ENCODE data around the gene CNTN4. TPM values are rescaled to one million over a fixed set of nuclear protein-coding genes. Genes with fewer than 3 reads are reported as not detected.

CNTN4 gene
- total and polyA plus RNA-seq, 2 experiments from 2014 or later, result 0.91 to 4.0 TPM

GRCh38 chr3:3105815-3106214, 1007.1 kb downstream of the CNTN4 start (continued):
- TF ChIP-seq ZNF462 (CRISPR knock-in tag; IDR thresholded peaks at IDR 0.05) (no peak), ZNF114 (CRISPR knock-in tag; IDR thresholded peaks at IDR 0.05) (no peak), JUNB (IDR thresholded peaks at IDR 0.05; ENCODE audit: unreplicated experiment) (no peak), NANOG (IDR thresholded peaks at IDR 0.05; ENCODE audit: borderline replicate concordance) (no peak), CTCF (conservative IDR thresholded peaks at IDR 0.05; ENCODE audit: low read depth in 2 of 2) (no peak), EZH2 (IDR thresholded peaks at IDR 0.05; ENCODE audit: low read depth, unreplicated experiment) (no peak), ETS1 (IDR thresholded peaks at IDR 0.05) (no peak), POLR2AphosphoS5 (IDR thresholded peaks at IDR 0.05; ENCODE audit: low read depth) (no peak)

Data from GM23338 (cell line).